RWPE1 (cell line): ENCODE data around the gene CPED1.

Experiments
- CTCF ChIA-PET: fragments of 350-600 bp; sonication (Branson Sonifier 250); formaldehyde crosslinking; extraction: SDS; loops from one replicate; lab custom pipeline; 2021; lab: Yijun Ruan, JAX
- POLR2A ChIA-PET: fragments of 400-600 bp; formaldehyde crosslinking; extraction: SDS; loops from one replicate; lab custom pipeline; 2020; ENCODE audit warnings: antibody characterized with exemption; ENCODE audit not compliant: low non-redundant PET; lab: Yijun Ruan, JAX
- DNase-seq: peaks from one replicate; pipeline ENCODE4 v3.0.0; 2012; ENCODE audit warnings: low spot score
- H3K27ac ChIP-seq: fragments of 450-650 bp; 2 replicates; pipeline ENCODE4 v1.5.1; 2017
- TF ChIP-seq, protein P1 (sequence below): fragments of 450-650 bp; conservative IDR thresholded peaks from 2 replicates; pipeline ENCODE4 v1.5.1; 2017; ENCODE audit warnings: low read depth, mild to moderate bottlenecking

Gene CPED1

GRCh38 chr7:121045090-121045489 is 56.6 kb downstream of the CPED1 start:
- H3K27ac ChIP-seq: no peak overlapping the region
- TF ChIP-seq, protein P1, sequence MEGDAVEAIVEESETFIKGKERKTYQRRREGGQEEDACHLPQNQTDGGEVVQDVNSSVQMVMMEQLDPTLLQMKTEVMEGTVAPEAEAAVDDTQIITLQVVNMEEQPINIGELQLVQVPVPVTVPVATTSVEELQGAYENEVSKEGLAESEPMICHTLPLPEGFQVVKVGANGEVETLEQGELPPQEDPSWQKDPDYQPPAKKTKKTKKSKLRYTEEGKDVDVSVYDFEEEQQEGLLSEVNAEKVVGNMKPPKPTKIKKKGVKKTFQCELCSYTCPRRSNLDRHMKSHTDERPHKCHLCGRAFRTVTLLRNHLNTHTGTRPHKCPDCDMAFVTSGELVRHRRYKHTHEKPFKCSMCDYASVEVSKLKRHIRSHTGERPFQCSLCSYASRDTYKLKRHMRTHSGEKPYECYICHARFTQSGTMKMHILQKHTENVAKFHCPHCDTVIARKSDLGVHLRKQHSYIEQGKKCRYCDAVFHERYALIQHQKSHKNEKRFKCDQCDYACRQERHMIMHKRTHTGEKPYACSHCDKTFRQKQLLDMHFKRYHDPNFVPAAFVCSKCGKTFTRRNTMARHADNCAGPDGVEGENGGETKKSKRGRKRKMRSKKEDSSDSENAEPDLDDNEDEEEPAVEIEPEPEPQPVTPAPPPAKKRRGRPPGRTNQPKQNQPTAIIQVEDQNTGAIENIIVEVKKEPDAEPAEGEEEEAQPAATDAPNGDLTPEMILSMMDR: no peak
- no peak for DNase-seq
- POLR2A ChIA-PET: no interaction called here
- CTCF ChIA-PET: no interaction called here

DNA sequence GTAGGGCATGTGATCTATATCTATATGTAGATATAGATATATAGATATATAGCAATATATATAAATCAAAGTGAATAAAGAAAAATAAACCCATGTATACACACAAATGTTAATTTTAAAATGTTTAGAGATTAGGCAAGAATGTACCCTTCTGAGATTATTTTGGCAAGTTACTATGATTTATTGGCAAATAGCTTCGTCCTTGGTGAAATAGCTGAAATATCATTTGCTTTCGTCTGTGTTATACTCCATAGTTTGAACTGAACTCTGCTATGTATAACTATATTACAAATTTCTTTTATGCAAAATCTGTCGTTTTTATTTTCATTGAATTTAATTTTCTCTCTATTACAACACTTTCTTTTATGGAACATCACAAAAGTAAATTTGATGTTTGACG is 57.5 kb downstream of the CPED1 start:
- TF ChIP-seq, protein P1: no peak
- H3K27ac ChIP-seq: no peak overlapping the region
- CTCF ChIA-PET: no interaction called here
- DNase-seq: no peak
- POLR2A ChIA-PET: no interaction called here

DNA sequence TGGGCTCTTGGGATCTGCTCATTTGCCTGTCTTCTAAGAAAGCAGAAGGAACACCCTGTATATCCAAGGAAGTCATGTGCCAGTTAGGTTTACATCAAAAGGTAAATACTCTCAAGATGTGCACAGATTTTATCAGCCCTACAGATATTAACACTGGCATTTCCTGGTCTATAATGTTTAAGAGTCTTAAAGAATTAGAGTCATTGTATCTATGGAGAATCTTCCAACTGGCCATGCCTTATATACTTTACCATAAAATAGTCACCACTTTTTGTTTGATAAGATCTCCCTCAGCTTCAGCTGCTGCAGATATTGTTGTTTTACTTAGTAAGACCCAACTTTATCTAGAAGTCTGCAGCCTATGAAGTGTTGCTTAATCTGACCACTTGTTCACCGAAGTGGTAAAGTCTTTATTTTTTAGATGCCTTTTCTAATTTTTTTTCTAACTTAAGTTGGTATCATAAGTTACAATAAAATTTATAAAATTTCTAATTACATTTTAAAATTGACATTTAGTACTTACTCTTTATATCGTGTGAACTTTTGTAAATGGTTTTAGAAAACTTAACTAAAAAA is 58.5 kb downstream of the CPED1 start:
- TF ChIP-seq, protein P1: no peak
- no peak for DNase-seq
- POLR2A ChIA-PET: no interaction called here
- CTCF ChIA-PET: no interaction called here
- H3K27ac ChIP-seq: no peak overlapping the region

DNA sequence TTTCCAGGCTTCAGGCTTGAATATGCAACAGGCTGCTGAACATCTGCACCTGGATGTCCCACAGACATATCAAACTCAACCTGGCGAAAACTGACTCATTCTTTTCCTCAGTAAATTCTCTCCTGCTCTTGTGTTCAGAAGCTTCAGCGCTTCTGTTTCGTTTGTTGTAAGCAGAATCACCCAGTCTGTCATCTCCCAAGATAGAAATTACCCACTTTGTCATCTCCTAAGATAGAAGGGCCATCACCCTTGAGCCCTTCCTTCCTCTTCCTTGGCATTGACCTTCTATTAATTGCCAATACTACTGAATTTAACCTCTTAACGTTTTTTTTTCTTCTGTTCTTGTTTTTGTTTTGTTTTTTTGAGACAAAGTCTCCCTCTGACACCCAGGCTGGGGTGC is 59.7 kb downstream of the CPED1 start:
- no peak for DNase-seq
- ChIA-PET POLR2A (no interaction called here), CTCF (no interaction called here)
- H3K27ac ChIP-seq: no peak overlapping the region
- TF ChIP-seq, protein P1: no peak

DNA sequence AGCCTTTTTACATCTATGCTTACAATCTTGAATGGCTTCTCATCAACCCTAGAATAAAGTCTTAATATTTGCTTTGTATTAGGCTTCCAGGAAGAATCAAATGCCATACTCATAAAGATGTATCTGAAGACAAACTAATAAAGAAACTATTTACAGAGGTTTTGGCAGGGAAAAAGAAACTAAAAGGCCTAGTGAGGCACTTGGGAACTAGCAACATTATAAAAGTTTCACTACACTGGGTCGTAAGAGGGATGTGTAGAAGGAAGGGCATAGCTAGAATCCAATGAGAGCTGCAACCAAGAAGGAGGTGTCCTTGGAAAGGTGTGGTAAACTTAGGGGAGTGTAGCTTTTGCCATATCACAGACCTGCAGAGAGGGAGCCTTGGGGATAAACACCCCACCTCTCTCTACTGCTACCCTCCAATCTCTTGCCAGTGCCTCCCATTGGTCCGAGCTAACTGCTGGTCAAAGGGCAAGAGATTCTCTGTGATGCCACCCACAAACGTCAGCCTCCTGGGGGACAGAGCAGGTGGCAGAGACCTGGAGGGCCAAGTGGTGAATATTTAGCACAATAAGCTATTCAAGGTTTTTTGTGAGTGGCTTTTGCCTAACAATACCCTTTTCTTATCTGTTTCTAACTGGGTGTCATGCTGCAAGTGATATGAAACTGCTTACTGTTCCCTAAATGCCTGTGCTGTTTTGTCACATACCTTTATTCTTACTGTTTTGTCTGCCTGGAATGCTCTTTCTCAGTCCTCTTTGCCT is 60.7 kb downstream of the CPED1 start:
- ChIA-PET POLR2A (no interaction called here), CTCF (no interaction called here)
- no peak for DNase-seq
- no peak overlapping the region for H3K27ac ChIP-seq
- TF ChIP-seq, protein P1: no peak

GRCh38 chr7:121049897-121050296 is 61.4 kb downstream of the CPED1 start:
- H3K27ac ChIP-seq: no peak overlapping the region
- ChIA-PET POLR2A (no interaction called here), CTCF (no interaction called here)
- DNase-seq: no peak
- TF ChIP-seq, protein P1: no peak
